HUES64 (cell line): ENCODE data around the gene BCR.

Experiments used
- H3K27ac ChIP-seq: 2 replicates; pipeline ENCODE4 v1.7.0; 2013; ENCODE audit warnings: low read depth, low read length, inconsistent platforms
- H3K27me3 ChIP-seq: 2 replicates; pipeline ENCODE4 v1.6.1; 2013; ENCODE audit warnings: mild to moderate bottlenecking, low read length; ENCODE audit not compliant: insufficient read depth
- H3K36me3 ChIP-seq: 2 replicates; pipeline ENCODE4 v1.6.1; 2013; ENCODE audit warnings: mild to moderate bottlenecking, low read length; ENCODE audit not compliant: insufficient read depth
- H3K4me1 ChIP-seq: 2 replicates; pipeline ENCODE4 v1.6.1; 2013; ENCODE audit warnings: mild to moderate bottlenecking, low read length, moderate library complexity; ENCODE audit not compliant: insufficient read depth
- H3K4me3 ChIP-seq: 2 replicates; pipeline ENCODE4 v1.5.1; 2013; ENCODE audit warnings: mild to moderate bottlenecking, low read length, moderate library complexity
- H3K9ac ChIP-seq: 2 replicates; pipeline ENCODE4 v1.6.1; 2013; ENCODE audit warnings: mild to moderate bottlenecking, low read depth, low read length
- H3K9me3 ChIP-seq: 2 replicates; pipeline ENCODE4 v1.6.1; 2013; ENCODE audit warnings: low read depth, low read length; ENCODE audit not compliant: insufficient read depth
- WGBS: fragments of 150-250, 120-280 bp; methylation state at CpG from one replicate; pipeline ENCODE4 v1.1.7; 2013; ENCODE audit warnings: missing lambda C conversion rate; 5-methylcytosine and 5-hydroxymethylcytosine counted together

BCR gene

DNA sequence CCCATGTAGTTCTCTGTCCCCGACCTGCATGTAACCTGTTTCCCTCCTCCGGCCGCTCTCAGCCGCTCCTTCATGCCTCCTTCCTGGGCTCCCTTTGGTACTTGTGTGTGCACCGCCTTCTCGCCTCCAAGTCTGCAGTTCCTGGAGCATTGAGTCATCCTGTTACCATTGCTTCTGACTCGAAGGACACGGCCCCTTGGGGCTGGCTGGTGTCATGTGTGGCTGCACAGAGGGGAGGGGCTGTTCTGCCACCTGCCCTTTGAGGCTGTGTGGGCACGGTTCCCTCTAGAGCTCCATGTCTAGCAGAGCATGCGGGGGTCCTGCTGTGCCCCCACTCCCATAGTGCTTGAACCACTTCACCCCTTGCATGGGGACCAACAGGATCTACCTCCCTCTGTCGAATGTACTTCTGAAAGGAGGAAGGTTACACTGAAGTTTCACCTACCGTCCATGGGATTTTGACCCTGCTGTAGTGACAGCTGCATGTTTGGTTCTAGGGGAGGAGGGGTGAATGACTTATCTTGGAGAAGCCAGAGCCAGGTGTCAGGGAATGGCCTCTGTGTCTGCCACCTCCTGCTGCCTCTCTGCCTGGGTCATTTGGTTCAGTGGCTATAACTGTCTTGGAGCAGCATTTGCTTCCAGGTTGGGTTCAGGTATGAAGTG, 39.6 kb downstream of the BCR start:
- WGBS: 73% methylated on average over 12 of the region's 12 CpGs

DNA sequence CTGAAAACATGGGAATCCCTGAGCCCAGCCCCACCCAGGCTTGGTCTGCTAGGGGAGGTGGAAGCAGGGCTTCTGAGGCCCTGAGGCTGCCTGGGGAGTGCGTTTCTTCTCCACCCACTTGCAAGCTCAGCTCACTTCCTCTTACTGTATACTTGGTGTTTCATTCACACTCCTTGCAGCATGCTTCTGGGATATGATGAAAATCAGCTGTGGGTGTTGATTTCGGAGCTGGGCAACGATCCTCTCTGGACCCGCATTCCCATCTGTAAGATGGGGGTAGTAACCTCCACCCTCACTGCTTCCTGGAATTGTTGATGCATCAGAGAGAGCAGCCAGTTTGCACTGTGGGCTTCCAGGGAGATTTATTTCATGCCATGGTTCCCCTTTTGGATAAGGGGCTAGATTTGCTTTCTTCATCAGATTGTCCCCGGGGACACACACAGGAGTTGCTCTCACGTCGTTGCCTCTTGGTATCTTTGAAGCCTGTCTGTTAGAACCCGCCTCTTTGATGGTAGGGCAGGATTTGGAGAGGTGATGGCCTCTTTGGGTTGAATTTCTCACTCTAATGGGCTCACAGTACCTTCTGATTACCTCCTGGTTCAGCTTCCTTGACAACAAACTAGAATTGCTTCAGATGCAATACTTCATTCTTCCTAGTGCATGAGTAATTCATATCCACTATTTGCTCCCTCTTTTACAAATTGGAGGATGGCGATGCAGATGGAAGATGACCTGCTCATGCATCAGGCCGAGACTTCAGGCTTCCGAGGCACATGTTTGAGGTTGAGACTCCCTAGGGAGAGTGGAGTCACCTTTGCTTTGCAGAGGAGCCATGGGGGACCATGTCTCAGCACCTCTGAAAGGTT, 40.4 kb downstream of the BCR start:
- Histone ChIP-seq H3K27me3 (no peaks in the 10 kb centered on the region), H3K4me1 (peaks cover 48% of the 10 kb centered on the region), H3K27ac (no peak overlapping the region), H3K9me3 (no peaks in the 10 kb centered on the region), H3K4me3 (no peak overlapping the region), H3K9ac (no peak overlapping the region), H3K36me3 (no peaks in the 10 kb centered on the region)
- 82% methylated on average over 10 of the region's 11 CpGs for WGBS

More for the DNA sequence above, 39.6 kb downstream of the BCR start:
- no peaks in the 10 kb centered on the region for H3K9me3 ChIP-seq
- no peaks in the 10 kb centered on the region for H3K27me3 ChIP-seq
- H3K36me3 ChIP-seq: no peaks in the 10 kb centered on the region
- H3K4me1 ChIP-seq: peaks cover 44% of the 10 kb centered on the region
- no peak overlapping the region for H3K9ac ChIP-seq
- no peak overlapping the region for H3K4me3 ChIP-seq
- H3K27ac ChIP-seq: no peak overlapping the region

DNA sequence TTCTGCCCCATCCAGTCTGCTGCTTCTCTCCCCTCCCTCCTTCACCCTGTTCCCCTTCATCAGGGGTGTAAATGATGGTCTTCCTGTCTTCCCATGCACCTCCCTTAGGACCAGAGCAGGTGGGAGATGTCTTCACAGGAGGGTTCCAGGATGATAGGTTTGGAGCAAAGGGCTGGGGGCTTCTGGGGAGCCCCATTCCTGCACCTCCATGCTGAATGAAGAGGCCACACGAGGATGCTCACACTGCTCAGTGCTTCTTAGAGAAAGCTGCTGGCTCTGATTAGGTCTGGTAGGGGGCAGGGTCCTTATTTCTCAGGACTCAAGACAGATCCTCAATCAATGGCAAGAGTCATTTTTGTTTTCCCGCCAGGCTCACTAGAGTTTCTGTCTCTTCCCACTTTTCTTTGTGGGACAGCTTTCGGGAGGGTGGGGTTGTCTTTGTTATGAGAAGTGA, 41.1 kb downstream of the BCR start:
- Histone ChIP-seq H3K27ac (no peak overlapping the region), H3K9ac (no peak overlapping the region), H3K27me3 (no peaks in the 10 kb centered on the region), H3K9me3 (no peaks in the 10 kb centered on the region), H3K36me3 (no peaks in the 10 kb centered on the region), H3K4me3 (no peak overlapping the region), H3K4me1 (peaks cover 52% of the 10 kb centered on the region)
- WGBS: 97% methylated on average over 3 of the region's 3 CpGs

DNA sequence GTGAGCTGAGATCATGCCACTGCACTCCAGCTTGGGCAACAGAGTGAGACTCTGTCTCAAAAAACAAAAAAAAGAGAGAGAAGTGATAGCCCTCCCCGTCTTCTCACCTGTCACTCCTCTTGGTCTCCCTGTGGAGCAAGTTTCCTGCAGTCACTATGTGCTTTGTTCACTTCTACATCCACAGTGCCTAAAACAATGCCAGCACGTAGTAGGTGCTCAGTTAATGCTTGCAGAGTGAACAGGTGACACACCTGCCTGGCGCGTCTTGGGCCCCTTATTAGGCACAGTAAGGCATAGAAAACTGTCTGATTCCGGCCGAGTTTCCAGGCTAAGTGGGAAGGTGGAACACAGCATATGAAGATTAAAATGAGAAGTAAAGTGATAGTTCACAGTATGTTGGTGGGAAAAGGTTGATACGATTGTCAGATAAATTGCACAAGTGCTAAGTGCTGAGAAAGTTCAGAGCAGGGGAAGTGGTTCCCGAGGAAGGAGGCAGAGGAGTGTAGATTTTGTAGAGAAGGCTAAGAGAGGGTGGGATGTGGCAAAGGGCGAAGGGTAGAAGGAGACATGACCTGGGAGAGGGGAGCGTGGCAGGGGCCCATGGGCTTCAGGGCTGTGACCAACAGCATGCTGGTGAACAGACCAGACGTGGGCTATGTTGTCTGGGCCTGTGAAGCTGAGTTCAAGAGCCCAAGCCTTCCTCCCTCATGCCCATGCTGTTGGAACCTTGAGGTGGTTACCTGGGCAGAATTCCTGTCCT, 41.9 kb downstream of the BCR start:
- H3K9ac ChIP-seq: no peak overlapping the region

DNA sequence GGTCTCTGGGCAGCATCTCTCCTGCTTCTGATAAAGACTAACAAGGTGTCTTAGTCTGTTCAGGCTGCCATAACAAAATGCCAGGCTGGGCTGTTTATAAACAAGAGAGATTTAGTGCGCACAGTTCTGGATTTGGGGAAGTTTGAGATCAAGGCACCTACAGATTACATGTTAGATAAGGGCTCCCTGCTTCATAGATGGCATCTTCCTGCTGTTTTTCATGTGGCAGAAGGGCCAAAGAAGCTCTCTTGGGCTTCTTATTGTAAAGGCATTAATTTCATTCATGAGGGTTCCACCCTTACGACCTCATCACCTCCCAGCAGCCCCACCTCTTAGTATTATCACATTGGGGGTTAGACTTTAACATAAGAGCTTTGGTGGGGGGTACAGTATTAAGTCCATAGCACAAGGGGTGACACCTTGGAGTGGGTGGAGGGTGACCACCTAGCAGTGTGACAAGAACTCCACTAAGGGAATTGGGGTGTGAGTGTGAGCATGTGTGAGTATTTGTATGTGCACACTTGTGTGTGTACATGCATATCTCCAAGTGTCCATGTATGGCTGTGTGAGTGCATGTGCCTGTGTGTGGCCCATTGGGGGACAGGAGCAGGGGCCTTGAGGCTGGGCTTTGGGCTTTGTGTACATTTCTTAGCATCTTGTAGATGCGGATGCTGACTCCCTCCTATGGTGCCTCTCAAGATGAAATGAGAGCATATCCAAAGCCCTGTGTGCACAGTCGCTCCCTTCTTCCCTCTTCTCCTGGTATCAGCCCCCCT, 42.7 kb downstream of the BCR start:
- WGBS: 93% methylated on average over 3 of the region's 4 CpGs
- peaks cover 47% of the 10 kb centered on the region for H3K4me1 ChIP-seq
- H3K27ac ChIP-seq: no peak overlapping the region
- H3K36me3 ChIP-seq: no peaks in the 10 kb centered on the region; the same call in 1 of the 2 replicates
- H3K27me3 ChIP-seq: no peaks in the 10 kb centered on the region
- 0 out of 2 replicates have a peak, but pooled peaks cover 4% of the 10 kb centered on the region for H3K9me3 ChIP-seq
- H3K9ac ChIP-seq: no peak overlapping the region
- no peak overlapping the region for H3K4me3 ChIP-seq

More for the DNA sequence above, 41.9 kb downstream of the BCR start:
- H3K27me3 ChIP-seq: no peaks in the 10 kb centered on the region
- H3K36me3 ChIP-seq: no peaks in the 10 kb centered on the region; the same call in 1 of the 2 replicates
- H3K4me1 ChIP-seq: peaks cover 52% of the 10 kb centered on the region
- H3K4me3 ChIP-seq: no peak overlapping the region
- H3K9me3 ChIP-seq: no peaks in the 10 kb centered on the region
- H3K27ac ChIP-seq: no peak overlapping the region
- WGBS: 94% methylated on average over 11 of the region's 11 CpGs

DNA sequence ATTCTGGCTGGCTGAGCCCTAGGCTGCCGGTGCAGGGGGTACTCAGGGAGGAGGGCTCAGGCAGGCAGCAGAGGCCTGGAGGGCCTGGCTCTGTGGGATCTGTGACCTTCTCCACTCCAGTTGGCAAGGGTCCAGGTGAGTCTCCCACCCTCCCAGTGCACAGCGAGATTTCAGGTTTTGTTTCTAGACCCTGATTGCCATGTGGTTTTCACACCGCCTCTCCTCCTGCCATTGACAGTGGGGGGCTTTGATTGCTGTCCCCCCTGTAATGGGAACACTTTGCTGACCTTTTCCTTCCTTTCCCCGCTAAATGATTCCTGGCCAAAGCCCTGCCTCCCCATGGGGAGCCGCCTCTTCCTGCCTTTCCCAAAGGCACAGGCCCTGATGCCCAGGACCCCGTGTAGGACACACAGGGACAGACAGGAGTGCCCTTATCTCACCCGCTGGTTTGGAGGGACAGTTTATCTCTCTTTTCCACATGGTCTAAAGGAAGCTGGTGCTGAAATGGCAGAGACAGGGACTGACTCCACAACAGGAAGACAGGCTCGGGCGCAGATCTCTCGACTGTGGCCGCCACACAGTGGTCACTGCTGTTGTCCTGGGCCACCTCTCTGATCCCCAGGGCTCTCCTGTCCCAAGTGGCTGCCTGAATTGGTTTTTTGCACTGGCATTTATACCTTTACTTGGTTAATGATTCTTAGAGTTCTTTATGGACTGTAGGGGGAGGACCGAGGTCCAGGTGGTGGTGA, 43.4 kb downstream of the BCR start:
- H3K4me3 ChIP-seq: no peak overlapping the region
- H3K4me1 ChIP-seq: peaks cover 40% of the 10 kb centered on the region
- no peak overlapping the region for H3K27ac ChIP-seq
- H3K9me3 ChIP-seq: peaks cover 12% of the 10 kb centered on the region
- no peak overlapping the region for H3K9ac ChIP-seq
- 84% methylated on average over 12 of the region's 12 CpGs for WGBS
- no peaks in the 10 kb centered on the region for H3K27me3 ChIP-seq
- no peaks in the 10 kb centered on the region; the same call in 1 of the 2 replicates for H3K36me3 ChIP-seq

DNA sequence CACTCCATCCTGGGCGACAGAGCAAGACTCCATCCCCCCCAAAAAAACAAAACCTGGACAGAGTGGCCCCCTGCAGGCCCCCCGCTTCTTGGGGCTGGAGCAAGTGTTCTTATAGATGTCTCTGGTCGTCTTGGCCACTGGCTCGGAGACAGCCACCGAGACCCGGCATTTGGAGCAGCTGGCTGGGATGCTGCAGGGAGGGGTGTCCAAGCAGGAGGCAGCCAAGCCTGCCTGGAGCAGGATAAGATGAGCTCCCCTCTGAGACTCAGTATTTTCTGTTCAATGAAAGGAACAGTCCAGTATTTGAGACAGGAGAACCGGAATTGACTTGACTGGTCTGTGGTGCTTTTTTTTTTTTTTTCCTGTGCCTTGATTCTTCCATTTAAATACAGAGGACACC, 44.5 kb downstream of the BCR start:
- Histone ChIP-seq H3K36me3 (no peaks in the 10 kb centered on the region; the same call in 1 of the 2 replicates), H3K27me3 (no peaks in the 10 kb centered on the region), H3K9ac (no peak overlapping the region), H3K4me1 (peaks cover 41% of the 10 kb centered on the region), H3K9me3 (peaks cover 17% of the 10 kb centered on the region), H3K4me3 (no peak overlapping the region), H3K27ac (no peak overlapping the region)
- WGBS: 89% methylated on average over 7 of the region's 7 CpGs

DNA sequence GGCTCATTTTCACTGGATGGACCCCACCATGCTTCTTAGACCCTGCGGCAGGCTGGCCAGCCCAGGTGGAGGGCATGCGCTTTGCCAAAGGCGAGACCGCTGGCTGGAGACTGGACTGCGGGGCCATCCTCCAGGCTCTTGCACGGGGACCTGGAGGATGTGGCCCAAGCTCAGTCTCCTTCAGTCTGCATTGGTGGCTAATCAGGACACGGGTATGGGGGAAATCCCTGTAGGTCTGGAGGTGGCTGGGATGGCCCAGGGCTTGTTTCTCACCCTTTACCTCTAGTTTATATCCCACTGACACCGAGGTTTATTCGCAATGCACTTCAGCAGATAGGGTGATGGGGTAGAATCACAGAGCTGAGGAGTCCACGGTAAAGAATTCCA, 45.0 kb downstream of the BCR start:
- H3K4me1 ChIP-seq: peaks cover 41% of the 10 kb centered on the region
- peaks cover 17% of the 10 kb centered on the region for H3K9me3 ChIP-seq
- no peak overlapping the region for H3K9ac ChIP-seq
- no peak overlapping the region; the same call in 1 of the 2 replicates for H3K27ac ChIP-seq
- no peaks in the 10 kb centered on the region; the same call in 1 of the 2 replicates for H3K36me3 ChIP-seq
- 84% methylated on average over 8 of the region's 10 CpGs for WGBS
- no peak overlapping the region for H3K4me3 ChIP-seq
- no peaks in the 10 kb centered on the region for H3K27me3 ChIP-seq

DNA sequence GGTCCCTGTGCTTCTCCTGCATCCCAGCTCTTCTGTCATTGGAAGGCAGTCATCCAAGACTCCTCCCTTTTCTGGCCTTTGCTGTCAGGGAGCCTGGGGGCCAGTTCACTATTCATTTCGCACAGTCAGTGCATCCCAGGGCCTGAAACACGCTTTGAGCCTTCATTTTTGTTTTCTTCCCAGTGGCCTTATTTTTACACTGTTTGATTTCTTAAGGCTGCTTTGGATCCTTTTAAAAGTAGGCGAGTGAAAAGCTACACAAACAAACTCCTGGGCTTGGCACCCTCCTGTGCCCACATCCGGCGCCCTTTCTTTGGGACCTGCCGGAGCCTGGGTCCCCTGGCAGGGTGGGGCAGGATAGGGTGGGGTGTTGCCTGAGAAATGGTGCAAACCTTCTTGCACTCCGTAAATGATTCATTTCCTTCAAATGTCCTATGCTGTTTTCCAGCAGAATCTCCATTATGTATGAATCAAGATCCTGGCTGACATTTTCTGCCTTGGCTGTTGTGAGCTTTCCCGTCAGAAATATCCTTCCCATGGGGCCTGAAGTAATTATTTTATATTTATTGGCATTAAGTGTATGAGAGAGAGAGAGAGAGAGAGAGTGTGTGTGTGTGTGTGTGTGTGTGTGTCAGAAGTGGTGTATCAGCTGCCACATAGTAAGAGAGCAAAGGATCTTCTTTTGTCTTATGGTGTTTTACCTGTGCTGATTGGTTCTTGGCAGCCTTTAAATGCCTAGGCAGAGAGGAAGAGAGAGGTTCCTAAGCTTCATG, 45.6 kb downstream of the BCR start:
- H3K4me1 ChIP-seq: peaks cover 39% of the 10 kb centered on the region
- H3K4me3 ChIP-seq: no peak overlapping the region
- WGBS: 77% methylated on average over 8 of the region's 8 CpGs
- H3K9me3 ChIP-seq: peaks cover 17% of the 10 kb centered on the region
- no peaks in the 10 kb centered on the region for H3K27me3 ChIP-seq
- H3K9ac ChIP-seq: no peak overlapping the region
- H3K36me3 ChIP-seq: no peaks in the 10 kb centered on the region; the same call in 1 of the 2 replicates
- H3K27ac ChIP-seq: no peak overlapping the region; the same call in 1 of the 2 replicates
